HepG2 (cell line): Measurements from ENCODE around the gene TAF6. TPM values are rescaled to one million over a fixed set of nuclear protein-coding genes. Genes with fewer than 3 reads are reported as not detected.

Experiments used
- ARHGAP35 ChIP-seq: sonication (generic); formaldehyde crosslinking; IDR thresholded peaks from 2 replicates; pipeline ENCODE4 v1.9.0; 2022; ENCODE audit warnings: mild to moderate bottlenecking, inconsistent platforms, moderate library complexity, missing genetic modification reagents, borderline replicate concordance
- ARNTL ChIP-seq: sonication (generic); formaldehyde crosslinking; IDR thresholded peaks from 2 replicates; pipeline ENCODE4 v1.4.0; 2020; ENCODE audit warnings: mild to moderate bottlenecking, missing genetic modification reagents
- GABPA ChIP-seq, 2 experiments: IDR thresholded peaks; 2 replicates each; pipeline ENCODE4 v1.6.1; 2011 to 2016; ENCODE audit warnings: low read depth in 2 of 2, low read length in 1 of 2, missing biosample characterization in 1 of 2, missing genetic modification characterization in 1 of 2
- MAZ ChIP-seq, 2 experiments: sonication (generic) in 1 of 2; formaldehyde crosslinking in 1 of 2; IDR thresholded peaks; 2 replicates each; pipeline versions ENCODE4 v1.5.0 to v1.6.1; 2012 to 2020; ENCODE audit warnings: low read depth in 2 of 2, mild to moderate bottlenecking in 2 of 2, borderline replicate concordance in 1 of 2, improper control_type of control experiment in 1 of 2, low read length in 1 of 2, missing genetic modification reagents in 1 of 2, moderate library complexity in 1 of 2
- PITX1 ChIP-seq: sonication (generic); formaldehyde crosslinking; IDR thresholded peaks from 2 replicates; pipeline ENCODE4 v1.5.1; 2020; ENCODE audit warnings: mild to moderate bottlenecking, missing genetic modification reagents
- RFXANK ChIP-seq: IDR thresholded peaks from 2 replicates; pipeline ENCODE4 v1.6.1; 2016
- RXRA ChIP-seq: sonication (generic); formaldehyde crosslinking; IDR thresholded peaks from 2 replicates; pipeline ENCODE4 v1.5.1; 2020; ENCODE audit warnings: missing genetic modification reagents
- SETDB1 ChIP-seq: sonication (generic); formaldehyde crosslinking; IDR thresholded peaks from 2 replicates; pipeline ENCODE4 v1.5.1; 2020; ENCODE audit warnings: missing genetic modification reagents, mild to moderate bottlenecking, borderline replicate concordance
- SOX6 ChIP-seq, 2 experiments: fragments of 450-650 bp in 1 of 2; sonication (generic) in 1 of 2; formaldehyde crosslinking in 1 of 2; IDR thresholded peaks; 2 replicates each; pipeline versions ENCODE4 v1.4.0 to v1.6.1; 2017 to 2020; ENCODE audit warnings: antibody characterized with exemption in 1 of 2, mild to moderate bottlenecking in 1 of 2, missing genetic modification reagents in 1 of 2
- ZBTB38 ChIP-seq: sonication (generic); formaldehyde crosslinking; IDR thresholded peaks from 2 replicates; pipeline ENCODE4 v1.5.1; 2020; ENCODE audit warnings: mild to moderate bottlenecking, missing genetic modification reagents
- ZNF317 ChIP-seq: sonication (generic); formaldehyde crosslinking; IDR thresholded peaks from 2 replicates; pipeline ENCODE4 v1.5.0; 2020; ENCODE audit warnings: mild to moderate bottlenecking, missing genetic modification reagents
- ZNF724P ChIP-seq: sonication (generic); formaldehyde crosslinking; IDR thresholded peaks from 2 replicates; pipeline ENCODE4 v1.8.0; 2022; ENCODE audit warnings: missing genetic modification reagents, borderline replicate concordance
- ZNF780A ChIP-seq: sonication (generic); formaldehyde crosslinking; IDR thresholded peaks from 2 replicates; pipeline ENCODE4 v1.8.0; 2022; ENCODE audit warnings: mild to moderate bottlenecking, missing genetic modification reagents, moderate library complexity
- ZSCAN21 ChIP-seq: sonication (generic); formaldehyde crosslinking; IDR thresholded peaks from 2 replicates; pipeline ENCODE4 v1.8.0; 2022; ENCODE audit warnings: mild to moderate bottlenecking, missing genetic modification reagents, moderate library complexity, borderline replicate concordance
- polyA plus RNA-seq, 8 experiments: library from polyadenylated mRNA; depleted of rRNA in 3 of 8; stranded (reverse) in 7 of 8; unstranded in 1 of 8; fragments of >200 nt; fragmentation: Illumina TruSeq in 4 of 8; extraction: Trizol in 4 of 8; gene quantifications; 2 replicates each; pipeline versions ENCODE4 v1.2.1 to v1.2.3, GENCODE V29; 2011 to 2016; ENCODE audit warnings: low read depth in 4 of 8, missing spikeins in 1 of 8, mixed read lengths in 1 of 8; ENCODE audit not compliant: insufficient read depth in 1 of 8
- total RNA-seq, 5 experiments: library from RNA; depleted of rRNA; stranded (reverse); fragments of >200 nt; fragmentation: Illumina TruSeq; extraction: Trizol; gene quantifications; 2 replicates each; pipeline ENCODE4 v1.2.3, GENCODE V29; 2016; ENCODE audit warnings: low read depth in 1 of 5
- TF ChIP-seq, protein P1 (sequence below): sonication (generic); formaldehyde crosslinking; IDR thresholded peaks from 2 replicates; pipeline ENCODE4 v1.4.0; 2020; ENCODE audit warnings: missing genetic modification reagents, low read depth, mild to moderate bottlenecking, borderline replicate concordance
- TF ChIP-seq, protein P2 (sequence below): sonication (generic); formaldehyde crosslinking; IDR thresholded peaks from 2 replicates; pipeline ENCODE4 v1.4.0; 2020; ENCODE audit warnings: missing genetic modification reagents, mild to moderate bottlenecking, borderline replicate concordance
- TF ChIP-seq, protein P3 (sequence below): sonication (generic); formaldehyde crosslinking; IDR thresholded peaks from 2 replicates; pipeline ENCODE4 v1.4.0; 2020; ENCODE audit warnings: missing genetic modification reagents, borderline replicate concordance
- TF ChIP-seq, protein P4 (sequence below): sonication (generic); formaldehyde crosslinking; IDR thresholded peaks from 2 replicates; pipeline ENCODE4 v1.4.0; 2020; ENCODE audit warnings: missing genetic modification reagents

TAF6 gene
- total and polyA plus RNA-seq, 2 of the 13 experiments (the other 11 are each of a cell fraction or from before 2014, with no cell fraction given), result 12.9 to 18.8 TPM

DNA sequence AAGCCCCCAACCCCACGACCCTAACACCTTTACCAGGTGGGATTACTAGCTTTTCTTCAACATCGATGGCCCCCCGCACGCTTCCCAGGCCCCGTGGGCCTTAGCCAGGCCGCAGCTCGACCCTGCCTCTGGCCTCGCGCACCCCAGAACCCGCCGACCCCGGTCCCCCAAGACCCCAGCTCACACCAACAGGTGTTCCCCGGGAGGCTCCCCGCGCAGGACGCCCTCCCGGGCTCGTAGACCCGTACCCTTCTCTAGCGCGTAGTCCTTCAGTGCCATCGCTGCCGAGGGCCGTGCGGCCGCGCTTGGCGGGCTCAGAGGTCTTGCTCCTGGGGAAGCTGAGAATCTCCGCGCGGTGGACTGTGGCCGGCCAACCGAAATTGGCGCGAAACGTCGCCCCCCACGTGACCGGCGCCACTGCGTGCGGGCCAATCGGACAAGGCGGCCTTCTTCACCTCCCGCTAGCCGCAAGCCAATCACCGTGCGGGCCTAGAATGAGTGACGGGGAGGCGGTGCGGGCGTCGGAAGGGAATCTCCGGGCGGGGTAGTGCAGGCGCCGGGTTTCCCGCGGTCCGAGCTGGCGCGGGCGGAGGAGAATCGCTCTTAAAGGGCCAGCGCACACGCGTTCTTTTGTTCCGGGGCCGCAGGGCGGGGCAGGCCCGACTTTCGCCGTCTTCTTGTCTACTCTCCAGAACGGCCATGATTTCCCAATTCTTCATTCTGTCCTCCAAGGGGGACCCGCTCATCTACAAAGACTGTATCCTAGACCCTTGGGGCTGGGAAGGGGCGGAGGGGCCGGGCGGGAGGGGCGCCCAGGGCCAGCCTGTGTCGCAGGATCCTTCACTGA, 17.9 kb downstream of the TAF6 start, which contains the start of the genes AP4M1 and MCM7 (continued):
- peak; percentile 37; the same call in 1 of the 2 replicates for TF ChIP-seq PITX1 (CRISPR knock-in tag)
- TF ChIP-seq, protein P1, sequence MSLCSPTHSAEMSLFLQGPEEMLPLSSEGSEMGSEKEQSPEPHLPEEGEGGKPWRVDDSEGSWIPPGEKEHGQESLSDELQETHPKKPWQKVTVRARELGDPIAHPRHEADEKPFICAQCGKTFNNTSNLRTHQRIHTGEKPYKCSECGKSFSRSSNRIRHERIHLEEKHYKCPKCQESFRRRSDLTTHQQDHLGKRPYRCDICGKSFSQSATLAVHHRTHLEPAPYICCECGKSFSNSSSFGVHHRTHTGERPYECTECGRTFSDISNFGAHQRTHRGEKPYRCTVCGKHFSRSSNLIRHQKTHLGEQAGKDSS, result no peak
- TF ChIP-seq ARNTL (CRISPR knock-in tag), result 0 out of 2 replicates have a peak, but pooled peaks have one; percentile 18
- peak; percentile 90; the same call in 1 of the 2 replicates for TF ChIP-seq ZSCAN21 (CRISPR knock-in tag)
- TF ChIP-seq ZNF724P (CRISPR knock-in tag), result no peak; the same call in 1 of the 2 replicates
- TF ChIP-seq ZNF317 (CRISPR knock-in tag), result peak; percentile 48; the same call in 1 of the 2 replicates
- peak; percentile 30 for TF ChIP-seq RXRA (CRISPR knock-in tag)
- peak; percentile 89; the same call in 1 of the 2 replicates for TF ChIP-seq MAZ (IDR thresholded peaks at IDR 0.05; ENCODE audit: borderline replicate concordance, low read depth, low read length)
- peak; percentile 80; the same call in 1 of the 2 replicates for TF ChIP-seq MAZ (CRISPR knock-in tag; IDR thresholded peaks at IDR 0.05; ENCODE audit: low read depth)
- TF ChIP-seq, protein P2, sequence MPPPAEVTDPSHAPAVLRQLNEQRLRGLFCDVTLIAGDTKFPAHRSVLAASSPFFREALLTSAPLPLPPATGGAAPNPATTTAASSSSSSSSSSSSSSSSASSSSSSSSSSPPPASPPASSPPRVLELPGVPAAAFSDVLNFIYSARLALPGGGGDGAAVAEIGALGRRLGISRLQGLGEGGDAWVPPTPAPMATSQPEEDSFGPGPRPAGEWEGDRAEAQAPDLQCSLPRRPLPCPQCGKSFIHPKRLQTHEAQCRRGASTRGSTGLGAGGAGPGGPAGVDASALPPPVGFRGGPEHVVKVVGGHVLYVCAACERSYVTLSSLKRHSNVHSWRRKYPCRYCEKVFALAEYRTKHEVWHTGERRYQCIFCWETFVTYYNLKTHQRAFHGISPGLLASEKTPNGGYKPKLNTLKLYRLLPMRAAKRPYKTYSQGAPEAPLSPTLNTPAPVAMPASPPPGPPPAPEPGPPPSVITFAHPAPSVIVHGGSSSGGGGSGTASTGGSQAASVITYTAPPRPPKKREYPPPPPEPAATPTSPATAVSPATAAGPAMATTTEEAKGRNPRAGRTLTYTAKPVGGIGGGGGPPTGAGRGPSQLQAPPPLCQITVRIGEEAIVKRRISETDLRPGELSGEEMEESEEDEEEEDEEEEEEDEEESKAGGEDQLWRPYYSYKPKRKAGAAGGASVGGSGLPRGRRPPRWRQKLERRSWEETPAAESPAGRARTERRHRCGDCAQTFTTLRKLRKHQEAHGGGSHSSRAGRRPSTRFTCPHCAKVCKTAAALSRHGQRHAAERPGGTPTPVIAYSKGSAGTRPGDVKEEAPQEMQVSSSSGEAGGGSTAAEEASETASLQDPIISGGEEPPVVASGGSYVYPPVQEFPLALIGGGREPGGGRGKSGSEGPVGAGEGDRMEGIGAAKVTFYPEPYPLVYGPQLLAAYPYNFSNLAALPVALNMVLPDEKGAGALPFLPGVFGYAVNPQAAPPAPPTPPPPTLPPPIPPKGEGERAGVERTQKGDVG, result 0 out of 2 replicates have a peak, but pooled peaks have one; percentile 21
- TF ChIP-seq SETDB1 (CRISPR knock-in tag), result no peak
- TF ChIP-seq SOX6 (IDR thresholded peaks at IDR 0.05), result no peak
- peak; percentile 59 for TF ChIP-seq SOX6 (CRISPR knock-in tag; IDR thresholded peaks at IDR 0.05)
- TF ChIP-seq RFXANK (CRISPR knock-in tag), result no peak
- TF ChIP-seq, protein P3, sequence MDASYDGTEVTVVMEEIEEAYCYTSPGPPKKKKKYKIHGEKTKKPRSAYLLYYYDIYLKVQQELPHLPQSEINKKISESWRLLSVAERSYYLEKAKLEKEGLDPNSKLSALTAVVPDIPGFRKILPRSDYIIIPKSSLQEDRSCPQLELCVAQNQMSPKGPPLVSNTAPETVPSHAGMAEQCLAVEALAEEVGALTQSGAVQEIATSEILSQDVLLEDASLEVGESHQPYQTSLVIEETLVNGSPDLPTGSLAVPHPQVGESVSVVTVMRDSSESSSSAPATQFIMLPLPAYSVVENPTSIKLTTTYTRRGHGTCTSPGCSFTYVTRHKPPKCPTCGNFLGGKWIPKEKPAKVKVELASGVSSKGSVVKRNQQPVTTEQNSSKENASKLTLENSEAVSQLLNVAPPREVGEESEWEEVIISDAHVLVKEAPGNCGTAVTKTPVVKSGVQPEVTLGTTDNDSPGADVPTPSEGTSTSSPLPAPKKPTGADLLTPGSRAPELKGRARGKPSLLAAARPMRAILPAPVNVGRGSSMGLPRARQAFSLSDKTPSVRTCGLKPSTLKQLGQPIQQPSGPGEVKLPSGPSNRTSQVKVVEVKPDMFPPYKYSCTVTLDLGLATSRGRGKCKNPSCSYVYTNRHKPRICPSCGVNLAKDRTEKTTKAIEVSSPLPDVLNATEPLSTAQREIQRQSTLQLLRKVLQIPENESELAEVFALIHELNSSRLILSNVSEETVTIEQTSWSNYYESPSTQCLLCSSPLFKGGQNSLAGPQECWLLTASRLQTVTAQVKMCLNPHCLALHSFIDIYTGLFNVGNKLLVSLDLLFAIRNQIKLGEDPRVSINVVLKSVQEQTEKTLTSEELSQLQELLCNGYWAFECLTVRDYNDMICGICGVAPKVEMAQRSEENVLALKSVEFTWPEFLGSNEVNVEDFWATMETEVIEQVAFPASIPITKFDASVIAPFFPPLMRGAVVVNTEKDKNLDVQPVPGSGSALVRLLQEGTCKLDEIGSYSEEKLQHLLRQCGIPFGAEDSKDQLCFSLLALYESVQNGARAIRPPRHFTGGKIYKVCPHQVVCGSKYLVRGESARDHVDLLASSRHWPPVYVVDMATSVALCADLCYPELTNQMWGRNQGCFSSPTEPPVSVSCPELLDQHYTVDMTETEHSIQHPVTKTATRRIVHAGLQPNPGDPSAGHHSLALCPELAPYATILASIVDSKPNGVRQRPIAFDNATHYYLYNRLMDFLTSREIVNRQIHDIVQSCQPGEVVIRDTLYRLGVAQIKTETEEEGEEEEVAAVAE (CRISPR knock-in tag), result peak; percentile 95
- TF ChIP-seq ZNF780A (CRISPR knock-in tag), result peak; percentile 59; the same call in 1 of the 2 replicates
- TF ChIP-seq, protein P4, sequence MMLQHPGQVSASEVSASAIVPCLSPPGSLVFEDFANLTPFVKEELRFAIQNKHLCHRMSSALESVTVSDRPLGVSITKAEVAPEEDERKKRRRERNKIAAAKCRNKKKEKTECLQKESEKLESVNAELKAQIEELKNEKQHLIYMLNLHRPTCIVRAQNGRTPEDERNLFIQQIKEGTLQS (CRISPR knock-in tag), result no peak
- 0 out of 2 replicates have a peak, but pooled peaks have one; percentile 33 for TF ChIP-seq ARHGAP35 (CRISPR knock-in tag)
- peak; percentile 12; the same call in 1 of the 2 replicates for TF ChIP-seq ZBTB38 (CRISPR knock-in tag)
- peak; percentile 43 for TF ChIP-seq GABPA (IDR thresholded peaks at IDR 0.05; ENCODE audit: low read depth, low read length)
- TF ChIP-seq GABPA (CRISPR knock-in tag; IDR thresholded peaks at IDR 0.05; ENCODE audit: low read depth), result peak; percentile 76
